Activated CD8-positive, alpha-beta memory T cell treated with anti-CD3 and anti-CD28 coated beads for 48 hours (primary cell): ENCODE measurements around the gene SUB1.
"Not testable (repeated sequence)": the region's sequence is repeated elsewhere in the genome, so short reads cannot be mapped to it uniquely, and the experiment has no call there.

Source experiments
- DNase-seq, 3 experiments: peaks; one replicate each; pipeline ENCODE4 v3.0.0-alpha.2; 2020; ENCODE audit warnings: low read depth in 2 of 3, low spot score in 2 of 3

The SUB1 gene

GRCh38 chr5:32585446-32586275 lies at the start of gene SUB1:
Gene SUB1, plus strand, starts transcription at chr5:32585557. Its CDS starts 2,956 bp downstream, at chr5:32588513.
- DNase-seq: peak; percentile 80 to 90 (median 84)

DNA sequence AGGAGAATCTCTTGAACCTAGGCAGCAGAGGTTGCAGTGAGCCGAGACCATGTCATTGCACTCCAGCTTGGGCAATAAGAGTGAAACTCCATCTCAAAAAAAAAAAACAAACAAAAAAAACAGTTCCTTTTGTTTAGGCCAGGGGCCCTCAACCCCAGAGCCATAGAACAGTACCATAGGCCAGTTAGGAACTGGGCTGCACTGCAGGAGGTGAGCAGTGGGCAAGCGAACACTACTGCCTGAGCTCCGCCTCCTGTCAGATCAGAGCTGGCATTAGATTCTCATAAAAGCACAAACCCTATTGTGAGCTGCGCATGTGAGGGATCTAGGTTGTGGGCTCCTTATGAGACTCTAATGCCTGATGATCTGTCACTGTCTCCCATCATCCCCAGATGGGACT lies 49.1 kb upstream of the SUB1 start:
- no peak for DNase-seq

DNA sequence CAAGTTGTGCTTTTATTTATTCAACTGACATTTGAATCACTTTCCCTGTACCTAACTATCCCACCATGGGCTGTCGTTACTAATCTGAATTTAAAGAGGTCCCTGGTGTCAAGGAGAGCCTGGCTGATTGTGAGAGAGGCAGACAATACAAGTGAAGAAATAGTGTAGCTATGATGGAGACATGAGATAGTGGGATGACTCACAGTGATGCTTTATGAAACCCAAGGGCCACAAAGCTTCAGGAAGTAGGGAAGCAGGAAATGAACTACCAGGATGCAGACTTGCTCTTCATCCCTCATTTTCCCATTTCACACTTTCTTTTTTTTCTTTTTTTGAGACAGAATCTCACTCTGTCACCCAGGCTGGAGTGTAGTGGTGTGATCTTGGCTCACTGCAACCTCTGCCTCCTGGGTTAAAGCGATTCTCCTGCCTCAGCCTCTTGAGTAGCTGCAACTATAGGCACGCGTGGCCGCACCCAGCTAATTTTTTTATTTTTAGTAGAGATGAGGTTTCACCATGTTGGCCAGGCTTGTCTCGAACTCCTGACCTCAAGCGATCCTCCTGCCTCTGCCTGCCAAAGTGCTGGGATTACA lies 47.8 kb upstream of the SUB1 start:
- DNase-seq: not testable (repeated sequence)

DNA sequence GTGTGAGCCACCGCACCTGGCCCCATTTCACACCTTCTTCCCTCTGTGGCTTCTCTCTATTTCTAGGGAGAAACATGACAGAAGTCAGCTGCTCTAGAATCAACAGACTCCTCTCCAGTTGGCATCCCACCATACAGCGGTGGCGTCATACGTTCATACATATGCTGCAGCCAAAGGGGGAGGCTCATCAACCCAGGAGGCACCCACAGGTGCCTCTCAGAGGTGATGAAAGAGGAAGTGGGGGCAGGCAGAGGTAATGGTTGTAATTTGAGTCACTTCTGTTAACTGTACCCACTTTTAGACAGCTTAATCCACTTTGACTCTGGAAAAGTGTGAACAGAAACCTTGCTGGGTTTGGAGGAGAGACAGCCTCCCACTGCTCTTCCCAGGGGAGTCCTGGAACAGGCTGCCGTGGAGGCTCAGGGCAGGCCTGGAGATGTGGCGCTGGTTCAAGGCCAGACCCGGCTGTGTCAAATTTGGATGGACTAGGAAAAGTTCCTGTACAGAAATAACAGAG lies 47.3 kb upstream of the SUB1 start:
- DNase-seq: no peak

DNA sequence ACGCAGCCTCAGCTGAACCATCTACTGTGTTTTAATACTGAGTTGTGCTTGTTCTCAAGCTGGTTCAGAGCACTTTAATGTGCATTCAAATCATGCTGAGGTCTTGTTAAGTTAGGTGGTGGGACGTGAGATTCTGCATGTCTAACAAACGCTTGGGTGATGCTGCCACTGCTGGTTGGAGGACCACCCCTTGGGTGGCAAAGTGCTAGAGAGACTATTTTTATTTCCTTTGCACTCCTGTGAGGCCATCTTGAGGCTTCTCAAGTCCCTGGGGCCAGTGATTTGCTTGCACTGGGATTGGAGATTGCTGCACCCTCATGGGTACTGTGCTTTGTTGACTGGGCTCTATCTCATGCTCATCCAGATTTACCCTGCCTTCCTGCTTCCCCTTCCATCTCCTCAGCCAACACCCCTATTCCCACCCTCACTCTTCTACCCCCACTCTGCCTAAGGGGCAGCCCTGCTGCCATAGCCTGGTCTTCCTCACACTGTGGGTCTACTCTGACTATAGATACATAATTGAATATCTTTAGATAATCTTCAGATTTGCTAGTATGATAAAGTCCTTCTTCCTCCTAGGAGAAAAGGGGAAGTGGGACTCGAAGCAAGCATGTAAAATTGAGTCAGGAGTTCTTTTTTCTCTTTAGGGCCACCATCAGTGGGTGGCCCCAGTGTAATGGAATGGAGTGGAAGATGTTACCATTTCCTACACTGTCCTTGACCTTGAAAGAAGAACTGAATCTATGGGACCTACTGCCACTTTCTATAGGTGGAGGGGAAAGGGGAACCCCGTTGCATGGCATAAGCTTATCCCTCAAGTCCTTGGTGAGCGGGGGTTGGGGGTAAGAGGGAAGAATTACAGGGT lies 45.1 kb upstream of the SUB1 start:
- no peak for DNase-seq

DNA sequence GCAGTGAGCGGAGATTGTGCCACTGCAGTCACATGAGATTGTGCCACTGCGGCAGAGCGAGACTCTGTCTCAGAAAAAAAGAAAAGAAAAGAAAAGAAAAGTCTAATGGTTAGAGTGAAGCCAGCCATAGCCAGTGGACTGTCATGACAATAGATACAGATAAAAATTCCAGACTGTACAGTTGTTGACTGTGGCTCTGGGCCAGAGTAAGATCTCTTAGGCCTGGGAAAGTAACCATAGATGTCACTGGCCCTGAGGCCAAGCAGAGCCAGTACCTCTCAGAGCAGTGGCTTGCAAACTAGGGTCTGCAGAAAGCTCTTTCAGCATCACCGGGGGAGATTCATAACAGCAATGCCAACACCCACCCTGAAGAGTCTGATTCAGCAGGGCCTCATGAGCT lies 44.1 kb upstream of the SUB1 start:
- no peak for DNase-seq

- peak in 1 of 3 experiments; percentile 7 for DNase-seq
Measured at GRCh38 chr5:32542216-32543059, 42.9 kb upstream of the SUB1 start.

DNA sequence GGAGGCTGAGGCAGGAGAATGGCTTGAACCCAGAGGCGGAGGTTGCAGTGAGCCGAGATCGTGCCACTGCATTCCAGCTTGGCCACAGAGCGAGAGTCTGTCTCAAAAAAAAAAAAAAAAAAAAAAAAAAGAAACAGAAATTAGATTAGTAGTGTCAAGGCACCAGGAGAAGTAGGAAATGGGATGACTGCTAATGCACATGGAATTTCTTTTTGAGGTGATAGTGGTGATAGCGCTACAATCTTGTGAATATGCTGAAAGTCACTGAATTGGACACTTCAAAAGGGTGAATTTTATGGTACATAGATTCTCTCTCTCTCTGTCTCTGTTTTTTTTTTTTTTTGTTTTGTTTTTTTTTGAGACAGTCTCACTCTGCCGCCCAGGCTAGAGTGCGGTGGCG lies 42.1 kb upstream of the SUB1 start:
- DNase-seq: no peak

DNA sequence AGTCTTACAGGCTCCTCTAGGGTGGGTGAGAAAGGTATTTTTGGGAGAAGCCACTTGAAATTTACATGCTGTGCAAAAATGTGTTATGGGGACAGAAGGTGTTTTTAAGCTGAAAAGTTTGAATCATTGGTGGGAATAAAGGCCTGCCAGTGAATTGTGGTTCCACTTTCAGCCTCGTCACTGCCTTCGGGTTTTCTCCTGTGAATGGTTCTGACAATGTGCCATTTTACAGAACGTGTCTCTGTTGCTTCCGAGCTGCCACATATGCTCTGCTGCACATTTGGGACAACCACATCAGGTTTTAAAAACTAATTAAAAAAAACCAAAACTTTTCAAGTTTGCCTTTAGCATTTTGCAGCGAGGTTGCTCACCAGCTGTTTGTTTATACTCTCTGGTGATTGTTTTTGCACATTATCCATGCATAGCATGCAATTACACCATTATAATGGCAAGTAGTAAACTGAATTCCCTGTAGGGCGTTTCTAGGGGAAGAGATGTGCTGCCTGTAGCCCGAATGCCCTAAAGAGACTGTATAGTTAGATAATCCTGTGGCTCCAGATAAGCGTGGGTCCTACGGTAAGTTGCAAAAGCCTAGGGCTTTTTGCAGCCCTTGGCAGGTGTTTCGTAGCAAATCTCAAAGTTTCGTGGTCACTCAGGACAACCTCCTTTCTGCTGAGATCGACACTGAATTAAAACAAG lies 40.1 kb upstream of the SUB1 start:
- no peak for DNase-seq

GRCh38 chr5:32551194-32551593 lies 34.2 kb upstream of the SUB1 start:
- DNase-seq: no peak

DNA sequence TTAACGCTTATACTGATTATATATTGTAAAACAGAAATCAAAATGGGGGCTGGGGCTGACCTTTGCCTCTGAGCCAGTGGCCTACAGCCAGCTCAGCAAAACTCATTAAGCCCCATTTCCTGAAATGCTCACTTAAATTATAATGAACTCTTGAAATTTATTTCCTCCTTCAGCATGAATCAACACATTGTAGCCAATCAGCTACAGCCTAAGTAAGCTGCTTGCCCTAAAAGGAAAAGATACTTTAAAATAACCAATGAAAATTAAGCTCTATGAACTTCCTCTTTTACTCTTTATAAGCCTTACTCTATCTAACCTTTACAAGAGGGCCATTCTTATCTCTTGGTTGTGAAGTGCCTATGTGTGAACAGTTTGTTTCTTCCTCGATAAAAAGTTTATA lies 33.5 kb upstream of the SUB1 start:
- no peak for DNase-seq

- DNase-seq: not testable (repeated sequence)
Measured at GRCh38 chr5:32552491-32552890, 32.9 kb upstream of the SUB1 start.

DNA sequence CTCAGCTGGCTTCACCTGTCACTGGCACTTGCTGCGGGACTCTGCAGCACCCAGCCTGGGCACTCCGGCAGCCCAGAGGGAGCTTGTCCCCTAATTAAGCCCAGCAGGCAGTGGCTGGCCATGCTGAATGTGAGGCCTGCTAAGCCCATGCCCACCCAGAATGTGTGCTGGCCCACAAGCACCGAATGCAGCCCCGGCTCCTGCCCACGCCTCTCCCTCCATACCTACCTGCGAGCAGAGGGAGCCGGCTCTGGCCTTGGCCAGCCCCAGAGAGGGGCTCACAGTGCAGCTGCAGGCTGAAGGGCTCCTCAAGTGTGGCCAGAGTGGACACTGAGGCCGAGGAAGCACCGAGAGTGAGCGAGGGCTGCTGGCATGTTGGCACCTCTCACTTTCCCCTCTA lies 32.4 kb upstream of the SUB1 start:
- DNase-seq: no peak

DNA sequence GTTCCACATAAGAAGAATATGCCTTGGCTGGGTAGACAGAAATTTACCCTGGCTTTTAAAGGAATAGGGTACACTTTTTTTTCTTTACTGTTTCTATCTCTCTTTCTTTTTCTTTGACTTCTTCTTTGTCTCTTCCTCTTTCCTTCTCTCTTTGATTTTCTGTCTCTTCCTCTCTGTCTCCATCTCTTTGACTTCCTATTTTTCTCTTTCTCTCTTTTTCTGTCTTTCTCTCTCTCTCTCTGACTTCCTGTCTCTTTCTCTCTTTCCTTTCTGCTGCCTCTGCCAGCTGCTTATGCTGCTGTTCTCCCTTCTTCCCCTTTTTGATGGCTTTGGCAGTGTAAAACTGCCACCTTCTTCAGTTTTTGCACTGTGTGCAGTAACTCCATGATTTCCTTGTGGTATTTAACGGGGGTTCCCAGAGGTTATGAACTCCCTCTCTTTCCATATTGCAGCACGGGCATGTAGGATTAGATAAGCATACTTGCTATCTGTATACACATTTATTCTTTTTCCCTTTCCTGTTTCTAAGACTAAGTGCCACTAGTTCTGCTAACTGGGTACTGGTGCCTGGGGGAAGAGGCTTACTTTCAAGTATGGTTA lies 31.1 kb upstream of the SUB1 start:
- not testable (repeated sequence) for DNase-seq

- DNase-seq: not testable (repeated sequence)
Measured at GRCh38 chr5:32556543-32556942, 28.8 kb upstream of the SUB1 start.

DNA sequence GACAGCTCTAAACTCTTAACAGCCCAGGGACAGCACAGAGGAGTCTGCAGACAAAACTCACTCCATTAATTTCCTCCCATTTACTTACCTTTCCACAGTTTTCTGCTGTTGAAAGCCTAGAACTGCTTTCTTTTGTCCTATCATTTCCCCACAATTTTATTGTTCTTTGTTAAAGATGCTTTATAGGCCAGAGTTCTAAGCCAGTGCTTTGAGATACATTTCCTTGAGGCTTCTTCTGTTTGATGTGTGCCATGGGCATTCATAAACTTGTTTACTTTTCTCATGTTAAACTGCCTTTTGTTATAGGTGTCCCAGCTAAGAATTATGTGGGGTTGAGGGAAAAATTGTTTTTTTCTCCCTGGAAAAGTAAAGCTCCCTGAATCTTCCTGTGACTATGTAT lies 25.9 kb upstream of the SUB1 start:
- no peak for DNase-seq

DNA sequence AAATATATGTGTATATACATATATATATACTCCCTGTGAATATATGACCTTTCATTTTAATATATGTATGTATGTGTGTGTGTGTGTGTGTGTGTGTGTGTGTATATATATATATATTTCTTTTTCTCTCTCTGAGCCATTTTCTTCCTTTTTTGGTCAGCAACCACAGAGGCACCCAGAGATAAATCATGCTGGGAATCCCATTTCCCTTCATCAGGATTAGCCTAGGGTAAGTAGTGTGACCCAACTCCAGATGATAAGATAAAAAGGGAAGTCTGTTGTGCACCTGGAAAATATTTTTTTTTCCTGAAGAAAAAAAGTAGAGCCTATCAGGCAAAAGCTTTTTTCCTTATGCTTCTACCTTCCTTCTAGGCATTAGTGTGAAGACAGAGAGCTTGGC lies 25.4 kb upstream of the SUB1 start:
- no peak for DNase-seq

GRCh38 chr5:32562056-32562455 lies 23.3 kb upstream of the SUB1 start:
- DNase-seq: no peak

GRCh38 chr5:32562843-32563242 lies 22.5 kb upstream of the SUB1 start:
- no peak for DNase-seq

DNA sequence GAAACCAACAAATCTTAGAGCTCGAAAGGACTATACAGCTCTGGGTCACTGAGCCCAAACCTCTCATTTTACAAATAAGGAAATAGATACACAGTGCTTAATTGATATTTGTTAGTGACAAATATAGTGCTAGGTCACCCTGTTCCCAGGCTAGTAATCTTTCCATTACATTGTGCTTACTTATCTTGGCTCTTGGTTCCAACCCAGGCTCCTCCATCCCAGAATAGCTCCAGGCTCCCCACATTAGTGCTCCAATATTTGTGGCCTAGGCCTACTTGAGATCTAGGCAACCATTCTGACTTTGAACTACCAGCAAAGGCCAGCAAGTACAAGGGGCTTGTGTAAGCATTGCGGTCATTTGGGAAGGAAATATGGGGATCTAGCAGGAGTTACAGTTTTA lies 21.7 kb upstream of the SUB1 start:
- DNase-seq: no peak
